ENCODE measurements around the gene CKMT2.

Gene CKMT2

GRCh38 chr5:81205058-81205457 is 28.1 kb upstream of the CKMT2 start:
- H3K27ac ChIP-seq = no peak overlapping the region
- TF ChIP-seq CTCF (IDR thresholded peaks at IDR 0.05) (no peak), ZFX (IDR thresholded peaks at IDR 0.05; ENCODE audit: borderline replicate concordance) (no peak)

- H3K27ac ChIP-seq = no peak overlapping the region
- peak; percentile 42 for TF ChIP-seq CTCF (IDR thresholded peaks at IDR 0.05)
- no peak for TF ChIP-seq ZFX (IDR thresholded peaks at IDR 0.05; ENCODE audit: borderline replicate concordance)
Observed at GRCh38 chr5:81207009-81207408, 26.1 kb upstream of the CKMT2 start.

GRCh38 chr5:81208904-81209303 is 24.2 kb upstream of the CKMT2 start:
- no peak overlapping the region for H3K27ac ChIP-seq
- TF ChIP-seq ZFX (IDR thresholded peaks at IDR 0.05; ENCODE audit: borderline replicate concordance) (no peak), CTCF (IDR thresholded peaks at IDR 0.05) (no peak)

- H3K27ac ChIP-seq = no peak overlapping the region
- TF ChIP-seq ZFX (IDR thresholded peaks at IDR 0.05; ENCODE audit: borderline replicate concordance) (no peak), CTCF (IDR thresholded peaks at IDR 0.05) (no peak)
Observed at GRCh38 chr5:81209386-81209785, 23.7 kb upstream of the CKMT2 start.

- TF ChIP-seq CTCF (IDR thresholded peaks at IDR 0.05) (no peak), ZFX (IDR thresholded peaks at IDR 0.05; ENCODE audit: borderline replicate concordance) (no peak)
Observed at GRCh38 chr5:81209869-81210493, 23.1 kb upstream of the CKMT2 start.

GRCh38 chr5:81212211-81212751 is 20.8 kb upstream of the CKMT2 start:
- no peak overlapping the region for H3K27ac ChIP-seq
- TF ChIP-seq CTCF (IDR thresholded peaks at IDR 0.05) (peak; percentile 60), ZFX (IDR thresholded peaks at IDR 0.05; ENCODE audit: borderline replicate concordance) (no peak)

More at GRCh38 chr5:81209869-81210493, 23.1 kb upstream of the CKMT2 start:
- no peak overlapping the region for H3K27ac ChIP-seq

GRCh38 chr5:81213070-81213469 is 20.1 kb upstream of the CKMT2 start:
- no peak overlapping the region for H3K27ac ChIP-seq
- no peak for TF ChIP-seq CTCF (IDR thresholded peaks at IDR 0.05)
- TF ChIP-seq ZFX (IDR thresholded peaks at IDR 0.05; ENCODE audit: borderline replicate concordance) = no peak

All from 22Rv1 (cell line).